Measurements from ENCODE around the gene IFI27L2. TPM values are rescaled to one million over a fixed set of nuclear protein-coding genes. Genes with fewer than 3 reads are reported as not detected.

Gene IFI27L2
- total and polyA plus RNA-seq, 8 donors: 4.9 to 133 (median 43.3) TPM

GRCh38 chr14:94173471-94173884 lies 44.1 kb upstream of the IFI27L2 start:
- no peak for DNase-seq
- TF ChIP-seq POLR2A (IDR thresholded peaks at IDR 0.05) (no peak), EP300 (IDR thresholded peaks at IDR 0.05) (no peak), POLR2AphosphoS5 (IDR thresholded peaks at IDR 0.05) (no peak)
- TF ChIP-seq, protein P1, sequence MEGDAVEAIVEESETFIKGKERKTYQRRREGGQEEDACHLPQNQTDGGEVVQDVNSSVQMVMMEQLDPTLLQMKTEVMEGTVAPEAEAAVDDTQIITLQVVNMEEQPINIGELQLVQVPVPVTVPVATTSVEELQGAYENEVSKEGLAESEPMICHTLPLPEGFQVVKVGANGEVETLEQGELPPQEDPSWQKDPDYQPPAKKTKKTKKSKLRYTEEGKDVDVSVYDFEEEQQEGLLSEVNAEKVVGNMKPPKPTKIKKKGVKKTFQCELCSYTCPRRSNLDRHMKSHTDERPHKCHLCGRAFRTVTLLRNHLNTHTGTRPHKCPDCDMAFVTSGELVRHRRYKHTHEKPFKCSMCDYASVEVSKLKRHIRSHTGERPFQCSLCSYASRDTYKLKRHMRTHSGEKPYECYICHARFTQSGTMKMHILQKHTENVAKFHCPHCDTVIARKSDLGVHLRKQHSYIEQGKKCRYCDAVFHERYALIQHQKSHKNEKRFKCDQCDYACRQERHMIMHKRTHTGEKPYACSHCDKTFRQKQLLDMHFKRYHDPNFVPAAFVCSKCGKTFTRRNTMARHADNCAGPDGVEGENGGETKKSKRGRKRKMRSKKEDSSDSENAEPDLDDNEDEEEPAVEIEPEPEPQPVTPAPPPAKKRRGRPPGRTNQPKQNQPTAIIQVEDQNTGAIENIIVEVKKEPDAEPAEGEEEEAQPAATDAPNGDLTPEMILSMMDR (IDR thresholded peaks at IDR 0.05): no peak
- intact Hi-C loops (cut with DNase I; ENCODE audit: low total_unique reads): no loop called here
- H3K27ac ChIP-seq: peak overlapping the region; percentile 30 to 81 (median 63)
- H3K4me1 ChIP-seq: peaks cover 13 to 25% (median 21%) of the 10 kb centered on the region in 4 donors
- H3K4me3 ChIP-seq: peak overlapping the region; percentile 61 to 68 (median 68)
- 1 to 2% (median 2%) methylated on average over 19 to 20 of the region's 20 CpGs for WGBS, 5 donors
- H3K9me3 ChIP-seq: no peaks in the 10 kb centered on the region
- H3K27me3 ChIP-seq: peaks cover 0 to 73% (median 37%) of the 10 kb centered on the region in 3 donors
- H3K36me3 ChIP-seq: no peaks in the 10 kb centered on the region

DNA sequence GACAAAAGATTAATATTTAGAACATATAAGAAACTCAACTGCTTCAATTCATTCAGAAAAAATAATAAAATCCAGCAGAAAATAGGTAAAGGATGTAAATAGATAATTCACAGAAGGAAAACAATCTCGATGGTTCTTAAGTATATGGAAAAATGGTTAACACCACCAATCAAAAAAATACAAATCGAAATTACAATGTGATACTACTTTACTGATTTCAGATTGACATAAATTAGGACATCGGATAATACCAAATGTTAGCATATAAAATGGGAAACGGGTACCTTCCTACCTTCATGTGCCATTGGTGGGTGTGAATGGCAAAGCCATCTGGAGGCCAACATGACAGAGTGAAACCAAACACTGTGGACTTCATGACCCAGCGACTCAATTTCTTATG lies 43.1 kb upstream of the IFI27L2 start:
- 73 to 85% (median 83%) methylated on average over 5 of the region's 5 CpGs for WGBS, 5 donors
- peaks cover 0 to 63% (median 32%) of the 10 kb centered on the region in 3 donors for H3K27me3 ChIP-seq
- H3K9me3 ChIP-seq: no peaks in the 10 kb centered on the region
- TF ChIP-seq POLR2AphosphoS5 (IDR thresholded peaks at IDR 0.05): no peak
- TF ChIP-seq EP300 (IDR thresholded peaks at IDR 0.05): no peak
- TF ChIP-seq POLR2A (IDR thresholded peaks at IDR 0.05): no peak
- TF ChIP-seq, protein P1 (IDR thresholded peaks at IDR 0.05): no peak
- intact Hi-C loops (cut with DNase I; ENCODE audit: low total_unique reads): no loop called here
- DNase-seq: no peak
- no peak overlapping the region for H3K4me3 ChIP-seq
- no peaks in the 10 kb centered on the region for H3K36me3 ChIP-seq
- peaks cover 13 to 25% (median 21%) of the 10 kb centered on the region in 4 donors for H3K4me1 ChIP-seq
- H3K27ac ChIP-seq: no peak overlapping the region

DNA sequence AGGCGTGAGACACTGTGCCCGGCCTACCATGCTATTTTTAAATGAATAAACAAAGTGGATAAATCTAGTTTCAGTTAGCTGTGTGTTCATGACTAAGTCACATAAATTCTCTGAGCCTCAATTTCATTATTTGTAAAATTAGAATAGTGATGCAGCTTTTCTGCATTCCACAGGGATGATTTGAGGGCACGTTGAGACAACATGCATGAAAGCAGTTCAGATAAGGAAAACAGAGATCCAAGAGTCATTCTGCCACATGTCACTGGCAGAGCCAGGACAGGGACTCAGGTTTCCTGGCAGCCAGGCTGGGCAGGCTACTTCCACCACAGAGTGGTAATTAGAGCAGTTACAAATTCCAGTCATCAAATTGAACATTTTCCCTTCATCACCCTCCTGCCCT lies 41.8 kb upstream of the IFI27L2 start:
- TF ChIP-seq, protein P1 (IDR thresholded peaks at IDR 0.05): no peak
- no peak for TF ChIP-seq POLR2A (IDR thresholded peaks at IDR 0.05)
- no peak for DNase-seq
- 19 to 44% (median 35%) methylated on average over 3 of the region's 3 CpGs for WGBS, 5 donors
- Histone ChIP-seq H3K9me3 (no peaks in the 10 kb centered on the region), H3K27me3 (peaks cover 0 to 54% (median 19%) of the 10 kb centered on the region in 3 donors), H3K27ac (no peak overlapping the region), H3K4me1 (peaks cover 13 to 25% (median 21%) of the 10 kb centered on the region in 4 donors), H3K4me3 (no peak overlapping the region), H3K36me3 (no peaks in the 10 kb centered on the region)
- intact Hi-C loops (cut with DNase I; ENCODE audit: low total_unique reads): no loop called here

DNA sequence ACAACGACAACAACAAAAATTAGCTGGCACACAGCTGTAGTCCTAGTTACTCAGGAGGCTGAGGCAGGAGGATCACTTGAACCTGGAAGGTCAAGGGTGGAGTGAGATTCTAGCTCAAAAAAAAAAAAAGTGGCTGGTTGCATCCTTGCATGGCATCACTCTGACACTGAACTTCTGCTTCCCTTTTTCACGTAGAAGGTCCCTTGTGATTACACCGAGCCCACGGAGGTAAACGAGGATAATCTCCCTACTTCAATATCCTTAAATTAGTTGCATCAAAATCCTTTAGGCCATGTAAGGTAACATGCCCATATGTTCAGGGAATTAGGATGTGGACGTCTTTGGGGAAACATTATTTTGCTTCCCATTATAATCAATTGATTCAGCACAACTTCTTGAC lies 40.7 kb upstream of the IFI27L2 start:
- Histone ChIP-seq H3K27ac (no peak overlapping the region), H3K27me3 (peaks cover 0 to 54% (median 16%) of the 10 kb centered on the region in 3 donors), H3K4me3 (no peak overlapping the region), H3K4me1 (peaks cover 11 to 21% (median 16%) of the 10 kb centered on the region in 4 donors), H3K9me3 (no peaks in the 10 kb centered on the region), H3K36me3 (no peaks in the 10 kb centered on the region)
- intact Hi-C loops (cut with DNase I; ENCODE audit: low total_unique reads): no loop called here
- TF ChIP-seq EP300 (IDR thresholded peaks at IDR 0.05): no peak
- no peak for TF ChIP-seq POLR2A (IDR thresholded peaks at IDR 0.05)
- no peak for TF ChIP-seq POLR2AphosphoS5 (IDR thresholded peaks at IDR 0.05)
- TF ChIP-seq, protein P1 (IDR thresholded peaks at IDR 0.05): no peak
- no peak for DNase-seq
- WGBS, 5 donors: 78 to 84% (median 80%) methylated on average over 6 of the region's 6 CpGs

All from stomach (tissue), 9 donors.